Ovary (tissue), 3 donors: ENCODE data around the gene GPBP1.

Source experiments
- POLR2A ChIP-seq: fragments of 450-650 bp; IDR thresholded peaks from one replicate; pipeline ENCODE4 v1.6.1; 2017; ENCODE audit warnings: antibody characterized with exemption, mild to moderate bottlenecking, moderate library complexity
- TF ChIP-seq, protein P1 (sequence below), 3 donors: fragments of 450-650 bp in 2 of 3; fragments of 200-600 bp in 1 of 3; IDR thresholded peaks; one replicate each; pipeline versions ENCODE4 v1.5.1 to v1.8.0; 2016 to 2022; ENCODE audit warnings: antibody characterized with exemption in 3 of 3, mild to moderate bottlenecking in 1 of 3
- donor health status: DM: no; HTN: no; CAD: no.

DNA sequence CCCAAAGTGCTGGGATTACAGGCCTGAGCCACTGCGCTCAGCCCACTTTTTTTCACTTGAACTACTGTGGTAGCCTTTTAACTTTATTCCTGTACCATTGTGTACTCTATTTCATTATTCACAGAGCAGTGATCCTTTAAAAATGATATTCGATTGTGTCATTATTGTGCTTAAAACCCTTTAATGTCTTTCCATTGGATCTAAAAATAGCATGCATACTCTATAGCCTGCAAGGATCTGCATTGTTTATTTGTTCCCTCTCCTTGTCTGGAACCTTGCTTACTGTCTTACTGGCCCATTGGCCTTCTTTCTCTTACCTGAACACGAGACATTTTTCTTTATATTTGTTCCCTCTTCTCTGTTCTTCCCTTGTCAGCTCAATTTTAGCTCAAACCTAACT is 15.7 kb downstream of the GPBP1 start:
- TF ChIP-seq, protein P1, sequence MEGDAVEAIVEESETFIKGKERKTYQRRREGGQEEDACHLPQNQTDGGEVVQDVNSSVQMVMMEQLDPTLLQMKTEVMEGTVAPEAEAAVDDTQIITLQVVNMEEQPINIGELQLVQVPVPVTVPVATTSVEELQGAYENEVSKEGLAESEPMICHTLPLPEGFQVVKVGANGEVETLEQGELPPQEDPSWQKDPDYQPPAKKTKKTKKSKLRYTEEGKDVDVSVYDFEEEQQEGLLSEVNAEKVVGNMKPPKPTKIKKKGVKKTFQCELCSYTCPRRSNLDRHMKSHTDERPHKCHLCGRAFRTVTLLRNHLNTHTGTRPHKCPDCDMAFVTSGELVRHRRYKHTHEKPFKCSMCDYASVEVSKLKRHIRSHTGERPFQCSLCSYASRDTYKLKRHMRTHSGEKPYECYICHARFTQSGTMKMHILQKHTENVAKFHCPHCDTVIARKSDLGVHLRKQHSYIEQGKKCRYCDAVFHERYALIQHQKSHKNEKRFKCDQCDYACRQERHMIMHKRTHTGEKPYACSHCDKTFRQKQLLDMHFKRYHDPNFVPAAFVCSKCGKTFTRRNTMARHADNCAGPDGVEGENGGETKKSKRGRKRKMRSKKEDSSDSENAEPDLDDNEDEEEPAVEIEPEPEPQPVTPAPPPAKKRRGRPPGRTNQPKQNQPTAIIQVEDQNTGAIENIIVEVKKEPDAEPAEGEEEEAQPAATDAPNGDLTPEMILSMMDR (IDR thresholded peaks at IDR 0.05), result no peak
- no peak for TF ChIP-seq POLR2A
